Heart left ventricle (tissue), 11 donors: ENCODE data around the gene POU2AF1. TPM values are rescaled to one million over a fixed set of nuclear protein-coding genes. Genes with fewer than 3 reads are reported as not detected.

Experiments used
- microRNA-seq, 4 donors: library from miRNA; unstranded; fragments of <30 nt; microRNA quantifications; one replicate each; pipeline versions ENCODE4 to v1.2.0, GENCODE V29; 2017 to 2020
- polyA plus RNA-seq, 2 donors: library from polyadenylated mRNA; stranded (reverse); fragments of 200-250 nt; gene quantifications; one replicate each; pipeline ENCODE4 v1.2.3, GENCODE V29; 2013
- total RNA-seq, 9 donors: library from RNA; depleted of rRNA in 2 of 9; stranded (reverse); fragments of >200 nt in 2 of 9; fragmentation: NEBNext Ultra II Directional in 3 of 9; extraction: Animal tissue kit (Norgen Biotek cat#: 25700) in 3 of 9; gene quantifications; one replicate each; pipeline versions ENCODE4 v1.1.0 to v1.2.4, GENCODE V29; 2016 to 2023
- donor health status: ischemic (EF 13 %, LVEDD 7.1; RV severe dilation, severe dysfunction).
- donor health status: healthy with polysubstance abuse.
- donor health status: DM: no; HTN: yes; CAD: no.
- donor health status: DM: no; HTN: no; CAD: no.
- donor health status: ischemic (EF 25% LVEDD 5.7; RV mildly dilated, moderate dysfunction).
- donor health status: healthy.
- donor health status: DM: yes; HTN: yes; CAD: no.
- donor health status: PGD.
- donor health status: nonischemic (EF 23%, LVEDD 6.1; RV moderate dilation, normal function).

POU2AF1 gene
- total and polyA plus RNA-seq, 11 donors, result 0.07 to 1.3 (median 0.24) TPM; not detected in 7

Small RNA genes within 50 kb of the gene (microRNA-seq; reads per million reads assigned to microRNA genes)
- 0 to 0.06 (median 0) reads per million in 4 donors for gene MIR4491

Other genes starting within 250 kb of the POU2AF1 start
- gene POU2AF2, start 133.6 kb downstream of the POU2AF1 start, total RNA-seq, result not detected
- gene POU2AF2, start 133.6 kb downstream of the POU2AF1 start, polyA plus RNA-seq, result not detected
- gene POU2AF3, start 80.7 kb downstream of the POU2AF1 start, total RNA-seq, result 1 to 10 TPM in 1 of 9 donors, under 1 TPM in 3, not detected in 5; 0.38 to 2.1 (median 0.69) TPM
- under 1 TPM; 0.15 to 0.57 TPM for gene POU2AF3, start 80.7 kb downstream of the POU2AF1 start, polyA plus RNA-seq
- gene BTG4, start 133.1 kb upstream of the POU2AF1 start, total RNA-seq, result not detected
- gene BTG4, start 133.1 kb upstream of the POU2AF1 start, polyA plus RNA-seq, result not detected
- gene HOATZ, start 135.5 kb upstream of the POU2AF1 start, total RNA-seq, result not detected
- not detected for gene HOATZ, start 135.5 kb upstream of the POU2AF1 start, polyA plus RNA-seq
- 1 to 10 TPM; 2.1 to 6.9 (median 2.8) TPM for gene LAYN, start 161.4 kb upstream of the POU2AF1 start, total RNA-seq
- 1 to 10 TPM; 1.2 to 4.4 TPM for gene LAYN, start 161.4 kb upstream of the POU2AF1 start, polyA plus RNA-seq
- 10 to 100 TPM; 15.9 to 45.8 (median 27.7) TPM for gene SIK2, start 223.2 kb upstream of the POU2AF1 start, total RNA-seq
- gene SIK2, start 223.2 kb upstream of the POU2AF1 start, polyA plus RNA-seq, result 10 to 100 TPM in 1 of 2 donors, 1 to 10 TPM in 1; 4.1 to 23.1 TPM